Psoas muscle (tissue), 8 donors: ENCODE data around the gene SLC6A20. TPM values are rescaled to one million over a fixed set of nuclear protein-coding genes. Genes with fewer than 3 reads are reported as not detected.
A peak's percentile ranks its signal among the peaks of the same experiment; 100 is the strongest.

Experiments used
- ATAC-seq, 4 donors: fragments of 200-7000 bp; cut with Tn5 transposase; one replicate each; pipeline ENCODE4 v1.9.1; 2020; ENCODE audit warnings: moderate library complexity in 3 of 4, mild to moderate bottlenecking in 2 of 4
- DNase-seq, 2 donors: peaks; one replicate each; pipeline ENCODE4 v3.0.0-alpha.2; 2020
- H3K27ac ChIP-seq: fragments of 200-600 bp; one replicate; pipeline ENCODE4 v1.8.0; 2022
- H3K27me3 ChIP-seq, 3 donors: fragments of 200-600 bp in 1 of 3; one replicate each; pipeline versions ENCODE4 v1.6.1 to v1.8.0; 2013 to 2022; ENCODE audit warnings: low read length in 2 of 3, mild to moderate bottlenecking in 2 of 3, moderate library complexity in 1 of 3; ENCODE audit not compliant: insufficient read depth in 3 of 3
- H3K36me3 ChIP-seq, 2 donors: fragments of 200-600 bp in 1 of 2; one replicate each; pipeline versions ENCODE4 v1.6.1 to v1.8.0; 2013 to 2022; ENCODE audit warnings: low read depth in 1 of 2, mild to moderate bottlenecking in 1 of 2, moderate library complexity in 1 of 2; ENCODE audit not compliant: insufficient read depth in 1 of 2
- H3K4me1 ChIP-seq: fragments of 200-600 bp; one replicate; pipeline ENCODE4 v1.8.0; 2022
- H3K4me3 ChIP-seq: fragments of 200-600 bp; one replicate; pipeline ENCODE4 v1.8.0; 2022; ENCODE audit warnings: mild to moderate bottlenecking
- H3K9me3 ChIP-seq: fragments of 200-600 bp; one replicate; pipeline ENCODE4 v1.8.0; 2022
- WGBS, 3 donors: extraction: QIAGEN DNeasy Blood & Tissue Kit; methylation state at CpG; one replicate each; pipeline versions ENCODE4 v1.1.6 to v1.1.7; 2013; 5-methylcytosine and 5-hydroxymethylcytosine counted together
- intact Hi-C, 2 donors: fragments of 100-400 bp; cut with DNase I; formaldehyde crosslinking; loops; one replicate each; pipeline versions ENCODE4 v1.11.0 to v1.14.2; 2022
- polyA plus RNA-seq, 3 donors: library from polyadenylated mRNA; stranded (reverse); fragments of 200-250 nt; gene quantifications; one replicate each; pipeline ENCODE4 v1.2.3, GENCODE V29; 2013
- total RNA-seq, 4 donors: library from RNA; stranded (reverse); fragmentation: NEBNext Ultra II Directional in 2 of 4; extraction: Animal tissue kit (Norgen Biotek cat#: 25700) in 2 of 4; gene quantifications; one replicate each; pipeline versions ENCODE4 v1.2.1 to v1.2.4, GENCODE V29; 2021 to 2023
- TF ChIP-seq, protein P1 (sequence below): fragments of 200-600 bp; IDR thresholded peaks from one replicate; pipeline ENCODE4 v1.8.0; 2022; ENCODE audit warnings: antibody characterized with exemption
- donor health status: healthy with polysubstance abuse.
- donor health status: DM: no; HTN: no; CAD: no; lungs with moderate emphysema.
- donor health status: Bipolar disorder and iron deficiency.
- donor health status: healthy.
- donor health status: DM: yes; HTN: yes; CAD: no.
- donor health status: DM: no; HTN: no; CAD: no.
- donor health status: DM: no; HTN: no; CAD: no.
- donor health status: DM: yes; HTN: yes; CAD: no.

SLC6A20 gene
- total and polyA plus RNA-seq, 7 donors = 0.10 to 0.69 (median 0.42) TPM

GRCh38 chr3:45724911-45725310 lies 71.4 kb downstream of the SLC6A20 start:
- ATAC-seq (no peak), DNase-seq (no peak)
- no peak overlapping the region for H3K4me3 ChIP-seq
- 81 to 89% (median 82%) methylated on average over 3 of the region's 3 CpGs for WGBS, 3 donors
- TF ChIP-seq, protein P1, sequence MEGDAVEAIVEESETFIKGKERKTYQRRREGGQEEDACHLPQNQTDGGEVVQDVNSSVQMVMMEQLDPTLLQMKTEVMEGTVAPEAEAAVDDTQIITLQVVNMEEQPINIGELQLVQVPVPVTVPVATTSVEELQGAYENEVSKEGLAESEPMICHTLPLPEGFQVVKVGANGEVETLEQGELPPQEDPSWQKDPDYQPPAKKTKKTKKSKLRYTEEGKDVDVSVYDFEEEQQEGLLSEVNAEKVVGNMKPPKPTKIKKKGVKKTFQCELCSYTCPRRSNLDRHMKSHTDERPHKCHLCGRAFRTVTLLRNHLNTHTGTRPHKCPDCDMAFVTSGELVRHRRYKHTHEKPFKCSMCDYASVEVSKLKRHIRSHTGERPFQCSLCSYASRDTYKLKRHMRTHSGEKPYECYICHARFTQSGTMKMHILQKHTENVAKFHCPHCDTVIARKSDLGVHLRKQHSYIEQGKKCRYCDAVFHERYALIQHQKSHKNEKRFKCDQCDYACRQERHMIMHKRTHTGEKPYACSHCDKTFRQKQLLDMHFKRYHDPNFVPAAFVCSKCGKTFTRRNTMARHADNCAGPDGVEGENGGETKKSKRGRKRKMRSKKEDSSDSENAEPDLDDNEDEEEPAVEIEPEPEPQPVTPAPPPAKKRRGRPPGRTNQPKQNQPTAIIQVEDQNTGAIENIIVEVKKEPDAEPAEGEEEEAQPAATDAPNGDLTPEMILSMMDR = no peak
- H3K27me3 ChIP-seq = no peaks in the 10 kb centered on the region
- no peaks in the 10 kb centered on the region for H3K4me1 ChIP-seq
- intact Hi-C loops = no loop called here
- peaks cover 0 to 52% of the 10 kb centered on the region in 2 donors for H3K36me3 ChIP-seq
- no peak overlapping the region for H3K27ac ChIP-seq
- H3K9me3 ChIP-seq = no peaks in the 10 kb centered on the region

GRCh38 chr3:45719655-45720487 lies 76.5 kb downstream of the SLC6A20 start:
- H3K36me3 ChIP-seq = peaks cover 2 to 59% of the 10 kb centered on the region in 2 donors
- WGBS, 3 donors = 80 to 90% (median 81%) methylated on average over 3 of the region's 3 CpGs
- no peak for DNase-seq

GRCh38 chr3:45716790-45717336 lies 79.5 kb downstream of the SLC6A20 start:
- Histone ChIP-seq H3K36me3 (peaks cover 2 to 52% of the 10 kb centered on the region in 2 donors), H3K9me3 (no peaks in the 10 kb centered on the region), H3K4me1 (peaks cover 3% of the 10 kb centered on the region), H3K4me3 (no peak overlapping the region), H3K27ac (no peak overlapping the region), H3K27me3 (no peaks in the 10 kb centered on the region)
- TF ChIP-seq, protein P1 = no peak
- intact Hi-C loops = no loop called here
- 92 to 96% (median 95%) methylated on average over 3 of the region's 3 CpGs for WGBS, 3 donors
- no peak for DNase-seq
- peak in 1 of 4 donors; percentile 24 for ATAC-seq

More at GRCh38 chr3:45719655-45720487, 76.5 kb downstream of the SLC6A20 start:
- ATAC-seq = no peak
- Histone ChIP-seq H3K4me3 (no peak overlapping the region), H3K27me3 (no peaks in the 10 kb centered on the region), H3K4me1 (no peaks in the 10 kb centered on the region), H3K27ac (no peak overlapping the region), H3K9me3 (no peaks in the 10 kb centered on the region)
- TF ChIP-seq, protein P1 = no peak
- intact Hi-C loops = no loop called here

GRCh38 chr3:45715945-45716344 lies 80.4 kb downstream of the SLC6A20 start:
- ATAC-seq (no peak), DNase-seq (no peak)
- no peak overlapping the region for H3K27ac ChIP-seq
- H3K9me3 ChIP-seq = no peaks in the 10 kb centered on the region
- H3K36me3 ChIP-seq = peaks cover 2 to 59% of the 10 kb centered on the region in 2 donors
- WGBS, 3 donors = 72 to 100% (median 81%) methylated on average over 2 of the region's 2 CpGs
- intact Hi-C loops = no loop called here
- peaks cover 5% of the 10 kb centered on the region for H3K4me1 ChIP-seq
- no peaks in the 10 kb centered on the region for H3K27me3 ChIP-seq
- TF ChIP-seq, protein P1 = no peak
- H3K4me3 ChIP-seq = no peak overlapping the region
